Measurements from ENCODE around the gene CNOT8.

GRCh38 chr5:154811239-154811638 lies 47.2 kb upstream of the CNOT8 start:
- no peak for TF ChIP-seq CTCF (IDR thresholded peaks at IDR 0.05)
- TF ChIP-seq POLR2A (IDR thresholded peaks at IDR 0.05), result no peak

All from heart left ventricle (tissue), 13 donors.